Measurements from ENCODE around the gene OR4N2.
"Not testable (repeated sequence)": the region's sequence is repeated elsewhere in the genome, so short reads cannot be mapped to it uniquely, and the experiment has no call there.

OR4N2 gene

GRCh38 chr14:19775587-19775986, 28.0 kb upstream of the OR4N2 start:
- H3F3A ChIP-seq (ENCODE audit: insufficient read depth, low read length), result no peaks in the 10 kb centered on the region
- H3K9me2 ChIP-seq (ENCODE audit: low read depth, low read length), result no peaks in the 10 kb centered on the region
- no peaks in the 10 kb centered on the region for H3K36me3 ChIP-seq (ENCODE audit: insufficient read depth, low read length)
- H3K4me1 ChIP-seq (ENCODE audit: insufficient read depth, low read length, severe bottlenecking), result no peaks in the 10 kb centered on the region
- 0 out of 2 replicates have a peak, but pooled peaks cover 3% of the 10 kb centered on the region for H3K9me3 ChIP-seq (ENCODE audit: low read length)
- no peak overlapping the region for H2AFZ ChIP-seq (ENCODE audit: low read length)
- no peak overlapping the region for H3K4me3 ChIP-seq (ENCODE audit: low read depth, low read length, poor library complexity, severe bottlenecking)
- no peak overlapping the region for H3K9ac ChIP-seq (ENCODE audit: low read length)
- no peak overlapping the region for H3K4me2 ChIP-seq (ENCODE audit: low read length)
- no peak overlapping the region for H3K27ac ChIP-seq (ENCODE audit: low read depth, low read length, poor library complexity, severe bottlenecking)
- TF ChIP-seq CTCF (IDR thresholded peaks at IDR 0.05; ENCODE audit: low read length), result no peak
- TF ChIP-seq EZH2 (IDR thresholded peaks at IDR 0.05; ENCODE audit: borderline replicate concordance, low read length), result no peak
- no peaks in the 10 kb centered on the region for H4K20me1 ChIP-seq (ENCODE audit: insufficient read depth, low read length)
- H3K27me3 ChIP-seq (ENCODE audit: insufficient read depth, low read length), result no peaks in the 10 kb centered on the region
- no peaks in the 10 kb centered on the region for H3K79me2 ChIP-seq (ENCODE audit: insufficient read depth, low read length)

- H3K9me3 ChIP-seq (ENCODE audit: low read length); H4K20me1 ChIP-seq (ENCODE audit: insufficient read depth, low read length); H3F3A ChIP-seq (ENCODE audit: insufficient read depth, low read length); H3K27ac ChIP-seq (ENCODE audit: low read depth, low read length, poor library complexity, severe bottlenecking); H3K79me2 ChIP-seq (ENCODE audit: insufficient read depth, low read length); H3K9me2 ChIP-seq (ENCODE audit: low read depth, low read length); H3K27me3 ChIP-seq (ENCODE audit: insufficient read depth, low read length); H3K36me3 ChIP-seq (ENCODE audit: insufficient read depth, low read length); H3K4me1 ChIP-seq (ENCODE audit: insufficient read depth, low read length, severe bottlenecking); H2AFZ ChIP-seq (ENCODE audit: low read length); H3K9ac ChIP-seq (ENCODE audit: low read length); H3K4me3 ChIP-seq (ENCODE audit: low read depth, low read length, poor library complexity, severe bottlenecking); H3K4me2 ChIP-seq (ENCODE audit: low read length): not testable (repeated sequence)
Observed at GRCh38 chr14:19785848-19786247, 17.7 kb upstream of the OR4N2 start.

DNA sequence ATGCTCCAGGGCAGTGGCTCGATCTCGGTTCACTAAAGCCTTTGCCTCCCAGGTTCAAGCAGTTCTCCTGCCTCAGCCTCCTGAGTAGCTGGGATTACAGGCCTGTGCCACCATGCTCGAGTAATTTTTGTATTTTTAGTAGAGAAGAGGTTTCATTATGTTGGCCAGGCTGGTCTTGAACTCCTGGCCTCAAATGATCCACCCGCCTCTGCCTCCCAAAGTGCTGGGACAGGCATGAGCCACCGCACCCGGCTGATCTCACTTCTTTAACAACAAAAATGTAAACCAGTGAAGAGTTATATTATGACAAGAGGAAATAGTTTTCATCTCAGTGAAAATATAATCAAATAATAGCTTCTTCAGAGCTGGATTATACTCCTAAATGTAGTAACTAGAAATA, 16.3 kb upstream of the OR4N2 start:
- not testable (repeated sequence) for H3K4me3 ChIP-seq (ENCODE audit: low read depth, low read length, poor library complexity, severe bottlenecking); H3K79me2 ChIP-seq (ENCODE audit: insufficient read depth, low read length); H3K27me3 ChIP-seq (ENCODE audit: insufficient read depth, low read length); H3K4me2 ChIP-seq (ENCODE audit: low read length); H3K27ac ChIP-seq (ENCODE audit: low read depth, low read length, poor library complexity, severe bottlenecking); H4K20me1 ChIP-seq (ENCODE audit: insufficient read depth, low read length); H3K9me2 ChIP-seq (ENCODE audit: low read depth, low read length); H3F3A ChIP-seq (ENCODE audit: insufficient read depth, low read length); H3K4me1 ChIP-seq (ENCODE audit: insufficient read depth, low read length, severe bottlenecking); H3K9ac ChIP-seq (ENCODE audit: low read length); H2AFZ ChIP-seq (ENCODE audit: low read length); H3K9me3 ChIP-seq (ENCODE audit: low read length); H3K36me3 ChIP-seq (ENCODE audit: insufficient read depth, low read length)

- H3K9me3 ChIP-seq (ENCODE audit: low read length); H3F3A ChIP-seq (ENCODE audit: insufficient read depth, low read length); H3K27me3 ChIP-seq (ENCODE audit: insufficient read depth, low read length); H3K79me2 ChIP-seq (ENCODE audit: insufficient read depth, low read length); H3K36me3 ChIP-seq (ENCODE audit: insufficient read depth, low read length); H4K20me1 ChIP-seq (ENCODE audit: insufficient read depth, low read length); H3K9me2 ChIP-seq (ENCODE audit: low read depth, low read length); H3K4me3 ChIP-seq (ENCODE audit: low read depth, low read length, poor library complexity, severe bottlenecking); H2AFZ ChIP-seq (ENCODE audit: low read length); H3K27ac ChIP-seq (ENCODE audit: low read depth, low read length, poor library complexity, severe bottlenecking); H3K9ac ChIP-seq (ENCODE audit: low read length); H3K4me2 ChIP-seq (ENCODE audit: low read length); H3K4me1 ChIP-seq (ENCODE audit: insufficient read depth, low read length, severe bottlenecking): not testable (repeated sequence)
Observed at GRCh38 chr14:19788150-19788549, 15.4 kb upstream of the OR4N2 start.

DNA sequence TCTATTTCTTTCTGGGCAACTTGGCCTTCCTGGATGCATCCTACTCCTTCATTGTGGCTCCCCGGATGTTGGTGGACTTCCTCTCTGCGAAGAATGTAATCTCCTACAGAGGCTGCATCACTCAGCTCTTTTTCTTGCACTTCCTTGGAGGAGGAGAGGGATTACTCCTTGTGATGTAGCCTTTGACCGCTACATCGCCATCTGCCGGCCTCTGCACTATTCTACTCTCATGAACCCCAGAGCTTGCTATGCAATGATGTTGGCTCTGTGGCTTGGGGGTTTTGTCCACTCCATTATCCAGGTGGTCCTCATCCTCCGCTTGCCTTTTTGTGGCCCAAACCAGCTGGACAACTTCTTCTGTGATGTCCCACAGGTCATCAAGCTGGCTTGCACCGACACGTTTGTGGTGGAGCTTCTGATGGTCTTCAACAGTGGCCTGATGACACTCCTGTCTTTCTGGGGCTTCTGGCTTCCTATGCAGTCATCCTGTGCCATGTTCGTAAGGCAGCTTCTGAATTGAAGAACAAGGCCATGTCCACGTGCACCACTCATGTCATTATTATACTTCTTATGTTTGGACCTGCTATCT, 7.0 kb upstream of the OR4N2 start:
- not testable (repeated sequence) for H3K36me3 ChIP-seq (ENCODE audit: insufficient read depth, low read length); H3K4me2 ChIP-seq (ENCODE audit: low read length); H3K9ac ChIP-seq (ENCODE audit: low read length); H3K4me3 ChIP-seq (ENCODE audit: low read depth, low read length, poor library complexity, severe bottlenecking); H3K27me3 ChIP-seq (ENCODE audit: insufficient read depth, low read length); H2AFZ ChIP-seq (ENCODE audit: low read length); H3K4me1 ChIP-seq (ENCODE audit: insufficient read depth, low read length, severe bottlenecking); H3F3A ChIP-seq (ENCODE audit: insufficient read depth, low read length); H4K20me1 ChIP-seq (ENCODE audit: insufficient read depth, low read length); H3K27ac ChIP-seq (ENCODE audit: low read depth, low read length, poor library complexity, severe bottlenecking); H3K79me2 ChIP-seq (ENCODE audit: insufficient read depth, low read length); H3K9me2 ChIP-seq (ENCODE audit: low read depth, low read length); H3K9me3 ChIP-seq (ENCODE audit: low read length)
